ENCODE data around the gene AGMO. TPM values are rescaled to one million over a fixed set of nuclear protein-coding genes. Genes with fewer than 3 reads are reported as not detected.
A peak's percentile ranks its signal among the peaks of the same experiment; 100 is the strongest.

Gene AGMO
- total and polyA plus RNA-seq, 4 donors, result 21.6 to 46.6 (median 31.6) TPM

DNA sequence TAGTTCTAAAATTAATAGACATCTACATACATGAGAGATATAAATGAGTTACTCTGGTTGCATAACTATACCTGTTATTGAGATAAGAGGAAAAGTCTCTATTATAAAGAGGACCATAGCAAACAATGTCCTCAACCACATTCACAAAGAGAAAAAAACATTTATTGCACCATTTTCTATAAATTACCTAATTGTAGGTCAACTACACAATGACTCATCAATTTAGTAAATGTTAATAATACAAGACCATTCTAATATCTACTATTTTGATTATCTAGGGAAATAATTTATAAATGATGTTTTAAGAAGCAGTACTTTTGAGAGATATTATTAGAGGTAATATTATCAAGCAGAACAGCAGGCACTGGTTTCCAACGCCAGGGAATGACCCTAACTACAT, 246.1 kb downstream of the AGMO start:
- TF ChIP-seq, protein P1, sequence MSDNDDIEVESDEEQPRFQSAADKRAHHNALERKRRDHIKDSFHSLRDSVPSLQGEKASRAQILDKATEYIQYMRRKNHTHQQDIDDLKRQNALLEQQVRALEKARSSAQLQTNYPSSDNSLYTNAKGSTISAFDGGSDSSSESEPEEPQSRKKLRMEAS (IDR thresholded peaks at IDR 0.05), result no peak
- TF ChIP-seq FOXA2 (IDR thresholded peaks at IDR 0.05), result no peak
- TF ChIP-seq HNF4A (conservative IDR thresholded peaks at IDR 0.05), result no peak
- TF ChIP-seq, protein P2, sequence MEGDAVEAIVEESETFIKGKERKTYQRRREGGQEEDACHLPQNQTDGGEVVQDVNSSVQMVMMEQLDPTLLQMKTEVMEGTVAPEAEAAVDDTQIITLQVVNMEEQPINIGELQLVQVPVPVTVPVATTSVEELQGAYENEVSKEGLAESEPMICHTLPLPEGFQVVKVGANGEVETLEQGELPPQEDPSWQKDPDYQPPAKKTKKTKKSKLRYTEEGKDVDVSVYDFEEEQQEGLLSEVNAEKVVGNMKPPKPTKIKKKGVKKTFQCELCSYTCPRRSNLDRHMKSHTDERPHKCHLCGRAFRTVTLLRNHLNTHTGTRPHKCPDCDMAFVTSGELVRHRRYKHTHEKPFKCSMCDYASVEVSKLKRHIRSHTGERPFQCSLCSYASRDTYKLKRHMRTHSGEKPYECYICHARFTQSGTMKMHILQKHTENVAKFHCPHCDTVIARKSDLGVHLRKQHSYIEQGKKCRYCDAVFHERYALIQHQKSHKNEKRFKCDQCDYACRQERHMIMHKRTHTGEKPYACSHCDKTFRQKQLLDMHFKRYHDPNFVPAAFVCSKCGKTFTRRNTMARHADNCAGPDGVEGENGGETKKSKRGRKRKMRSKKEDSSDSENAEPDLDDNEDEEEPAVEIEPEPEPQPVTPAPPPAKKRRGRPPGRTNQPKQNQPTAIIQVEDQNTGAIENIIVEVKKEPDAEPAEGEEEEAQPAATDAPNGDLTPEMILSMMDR (IDR thresholded peaks at IDR 0.05; ENCODE audit: low read depth, low read length, missing input control), result no peak
- TF ChIP-seq YY1 (IDR thresholded peaks at IDR 0.05), result no peak
- no peak for TF ChIP-seq RAD21 (IDR thresholded peaks at IDR 0.05)
- H3K4me1 ChIP-seq (ENCODE audit: control insufficient read depth in 4 of 4, insufficient read depth in 4 of 4, low read length in 3 of 4), result peaks cover 0 to 8% (median under 1%) of the 10 kb centered on the region in 4 donors
- H3K9me3 ChIP-seq (ENCODE audit: control insufficient read depth in 4 of 4, low read length in 3 of 4), result no peaks in the 10 kb centered on the region
- no peak for DNase-seq (ENCODE audit: low spot score)
- H3K4me3 ChIP-seq (ENCODE audit: low read depth in 1 of 3, low read length in 3 of 3), result no peak overlapping the region
- no peak overlapping the region for H3K27ac ChIP-seq (ENCODE audit: low read depth in 1 of 2, low read length in 2 of 2)
- 92% methylated on average over 1 of the region's 1 CpG for WGBS
- H3K27me3 ChIP-seq (ENCODE audit: control insufficient read depth in 4 of 4, insufficient read depth in 4 of 4, low read length in 3 of 4), result no peaks in the 10 kb centered on the region
- H3K9ac ChIP-seq (ENCODE audit: low read depth in 1 of 2, low read length in 2 of 2), result no peak overlapping the region
- H3K36me3 ChIP-seq (ENCODE audit: control insufficient read depth in 4 of 4, insufficient read depth in 3 of 4, low read depth in 1 of 4, low read length in 3 of 4), result no peaks in the 10 kb centered on the region

DNA sequence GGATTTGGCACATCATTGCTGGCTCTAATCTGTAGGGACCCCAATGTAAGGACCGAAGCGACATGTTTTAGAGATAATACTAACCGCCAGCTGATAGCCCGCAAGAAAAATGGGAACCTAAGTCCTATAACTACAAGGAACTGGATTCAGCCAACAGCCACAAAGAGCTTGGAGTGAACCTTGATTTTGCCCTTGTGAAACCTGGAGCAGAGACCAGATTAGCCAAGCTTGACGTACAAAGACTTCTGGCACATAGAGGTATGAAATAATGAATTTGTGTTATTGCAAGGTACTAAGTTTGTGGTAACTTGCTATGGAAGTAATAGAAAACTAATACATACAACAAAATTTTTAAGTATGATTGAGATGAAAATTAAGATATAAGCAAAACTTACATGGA, 246.9 kb downstream of the AGMO start:
- Histone ChIP-seq H3K4me1 (ENCODE audit: control insufficient read depth in 4 of 4, insufficient read depth in 4 of 4, low read length in 3 of 4) (peaks cover 0 to 8% (median under 1%) of the 10 kb centered on the region in 4 donors), H3K27ac (ENCODE audit: low read depth in 1 of 2, low read length in 2 of 2) (no peak overlapping the region), H3K9ac (ENCODE audit: low read depth in 1 of 2, low read length in 2 of 2) (no peak overlapping the region), H3K27me3 (ENCODE audit: control insufficient read depth in 4 of 4, insufficient read depth in 4 of 4, low read length in 3 of 4) (no peaks in the 10 kb centered on the region), H3K36me3 (ENCODE audit: control insufficient read depth in 4 of 4, insufficient read depth in 3 of 4, low read depth in 1 of 4, low read length in 3 of 4) (no peaks in the 10 kb centered on the region), H3K9me3 (ENCODE audit: control insufficient read depth in 4 of 4, low read length in 3 of 4) (no peaks in the 10 kb centered on the region), H3K4me3 (ENCODE audit: low read depth in 1 of 3, low read length in 3 of 3) (no peak overlapping the region)
- TF ChIP-seq HNF4A (conservative IDR thresholded peaks at IDR 0.05) (peak; percentile 50 to 66), RAD21 (IDR thresholded peaks at IDR 0.05) (no peak), JUND (IDR thresholded peaks at IDR 0.05) (no peak), NR2F2 (IDR thresholded peaks at IDR 0.05) (no peak)
- no peak for DNase-seq (ENCODE audit: low spot score)
- WGBS, result 88% methylated on average over 5 of the region's 5 CpGs

DNA sequence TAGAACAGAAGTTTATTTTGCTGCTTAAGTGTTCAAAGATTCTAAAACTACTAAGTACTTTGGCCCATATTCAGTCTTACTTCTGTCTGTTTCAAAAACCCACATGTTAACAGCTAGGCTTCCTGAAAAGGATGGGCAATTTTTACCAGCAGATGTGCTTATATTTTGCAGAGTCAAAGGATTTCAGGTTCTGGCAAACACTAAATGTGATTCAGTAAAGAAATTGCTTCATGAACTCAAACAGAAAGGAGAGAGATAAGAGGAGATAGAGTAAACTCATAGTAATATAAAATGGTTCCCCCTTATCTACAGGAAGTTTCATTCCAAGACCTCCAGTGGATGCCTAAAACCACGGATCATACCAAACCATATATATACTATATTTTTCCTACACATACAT, 248.5 kb downstream of the AGMO start:
- TF ChIP-seq HNF4A (conservative IDR thresholded peaks at IDR 0.05), result peak; percentile 14 to 42
- TF ChIP-seq, protein P3, sequence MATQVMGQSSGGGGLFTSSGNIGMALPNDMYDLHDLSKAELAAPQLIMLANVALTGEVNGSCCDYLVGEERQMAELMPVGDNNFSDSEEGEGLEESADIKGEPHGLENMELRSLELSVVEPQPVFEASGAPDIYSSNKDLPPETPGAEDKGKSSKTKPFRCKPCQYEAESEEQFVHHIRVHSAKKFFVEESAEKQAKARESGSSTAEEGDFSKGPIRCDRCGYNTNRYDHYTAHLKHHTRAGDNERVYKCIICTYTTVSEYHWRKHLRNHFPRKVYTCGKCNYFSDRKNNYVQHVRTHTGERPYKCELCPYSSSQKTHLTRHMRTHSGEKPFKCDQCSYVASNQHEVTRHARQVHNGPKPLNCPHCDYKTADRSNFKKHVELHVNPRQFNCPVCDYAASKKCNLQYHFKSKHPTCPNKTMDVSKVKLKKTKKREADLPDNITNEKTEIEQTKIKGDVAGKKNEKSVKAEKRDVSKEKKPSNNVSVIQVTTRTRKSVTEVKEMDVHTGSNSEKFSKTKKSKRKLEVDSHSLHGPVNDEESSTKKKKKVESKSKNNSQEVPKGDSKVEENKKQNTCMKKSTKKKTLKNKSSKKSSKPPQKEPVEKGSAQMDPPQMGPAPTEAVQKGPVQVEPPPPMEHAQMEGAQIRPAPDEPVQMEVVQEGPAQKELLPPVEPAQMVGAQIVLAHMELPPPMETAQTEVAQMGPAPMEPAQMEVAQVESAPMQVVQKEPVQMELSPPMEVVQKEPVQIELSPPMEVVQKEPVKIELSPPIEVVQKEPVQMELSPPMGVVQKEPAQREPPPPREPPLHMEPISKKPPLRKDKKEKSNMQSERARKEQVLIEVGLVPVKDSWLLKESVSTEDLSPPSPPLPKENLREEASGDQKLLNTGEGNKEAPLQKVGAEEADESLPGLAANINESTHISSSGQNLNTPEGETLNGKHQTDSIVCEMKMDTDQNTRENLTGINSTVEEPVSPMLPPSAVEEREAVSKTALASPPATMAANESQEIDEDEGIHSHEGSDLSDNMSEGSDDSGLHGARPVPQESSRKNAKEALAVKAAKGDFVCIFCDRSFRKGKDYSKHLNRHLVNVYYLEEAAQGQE (IDR thresholded peaks at IDR 0.05), result no peak
- no peak for TF ChIP-seq GABPA (IDR thresholded peaks at IDR 0.05 in 1 of 2, conservative IDR thresholded peaks at IDR 0.05 in 1 of 2)
- peak in 1 of 2 donors; percentile 19 for TF ChIP-seq RAD21 (IDR thresholded peaks at IDR 0.05)
- peak in 1 of 2 donors; percentile 10 for TF ChIP-seq RXRA (IDR thresholded peaks at IDR 0.05)
- TF ChIP-seq SP1 (IDR thresholded peaks at IDR 0.05), result no peak
- TF ChIP-seq FOXA1 (IDR thresholded peaks at IDR 0.05), result no peak
- no peak for TF ChIP-seq HNF4G (IDR thresholded peaks at IDR 0.05)
- TF ChIP-seq NR2F2 (IDR thresholded peaks at IDR 0.05), result no peak
- TF ChIP-seq, protein P2 (IDR thresholded peaks at IDR 0.05; ENCODE audit: low read depth, low read length, missing input control), result no peak
- TF ChIP-seq, protein P4, sequence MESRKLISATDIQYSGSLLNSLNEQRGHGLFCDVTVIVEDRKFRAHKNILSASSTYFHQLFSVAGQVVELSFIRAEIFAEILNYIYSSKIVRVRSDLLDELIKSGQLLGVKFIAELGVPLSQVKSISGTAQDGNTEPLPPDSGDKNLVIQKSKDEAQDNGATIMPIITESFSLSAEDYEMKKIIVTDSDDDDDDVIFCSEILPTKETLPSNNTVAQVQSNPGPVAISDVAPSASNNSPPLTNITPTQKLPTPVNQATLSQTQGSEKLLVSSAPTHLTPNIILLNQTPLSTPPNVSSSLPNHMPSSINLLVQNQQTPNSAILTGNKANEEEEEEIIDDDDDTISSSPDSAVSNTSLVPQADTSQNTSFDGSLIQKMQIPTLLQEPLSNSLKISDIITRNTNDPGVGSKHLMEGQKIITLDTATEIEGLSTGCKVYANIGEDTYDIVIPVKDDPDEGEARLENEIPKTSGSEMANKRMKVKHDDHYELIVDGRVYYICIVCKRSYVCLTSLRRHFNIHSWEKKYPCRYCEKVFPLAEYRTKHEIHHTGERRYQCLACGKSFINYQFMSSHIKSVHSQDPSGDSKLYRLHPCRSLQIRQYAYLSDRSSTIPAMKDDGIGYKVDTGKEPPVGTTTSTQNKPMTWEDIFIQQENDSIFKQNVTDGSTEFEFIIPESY (IDR thresholded peaks at IDR 0.05), result no peak
- TF ChIP-seq YY1 (IDR thresholded peaks at IDR 0.05), result peak; percentile 57
- TF ChIP-seq EGR1 (IDR thresholded peaks at IDR 0.05; ENCODE audit: low read depth in 2 of 2), result no peak
- H3K27ac ChIP-seq (ENCODE audit: low read depth in 1 of 2, low read length in 2 of 2), result no peak overlapping the region
- 16% methylated on average over 1 of the region's 1 CpG for WGBS
- no peak for DNase-seq (ENCODE audit: low spot score)
- no peaks in the 10 kb centered on the region for H3K27me3 ChIP-seq (ENCODE audit: control insufficient read depth in 4 of 4, insufficient read depth in 4 of 4, low read length in 3 of 4)
- peaks cover 0 to 8% (median under 1%) of the 10 kb centered on the region in 4 donors for H3K4me1 ChIP-seq (ENCODE audit: control insufficient read depth in 4 of 4, insufficient read depth in 4 of 4, low read length in 3 of 4)
- no peaks in the 10 kb centered on the region for H3K9me3 ChIP-seq (ENCODE audit: control insufficient read depth in 4 of 4, low read length in 3 of 4)
- H3K4me3 ChIP-seq (ENCODE audit: low read depth in 1 of 3, low read length in 3 of 3), result no peak overlapping the region
- H3K36me3 ChIP-seq (ENCODE audit: control insufficient read depth in 4 of 4, insufficient read depth in 3 of 4, low read depth in 1 of 4, low read length in 3 of 4), result no peaks in the 10 kb centered on the region
- H3K9ac ChIP-seq (ENCODE audit: low read depth in 1 of 2, low read length in 2 of 2), result no peak overlapping the region

All from liver (tissue), 9 donors.